ENCODE measurements around the gene ADPRS. TPM values are rescaled to one million over a fixed set of nuclear protein-coding genes. Genes with fewer than 3 reads are reported as not detected.

Gene ADPRS
- total and polyA plus RNA-seq, 9 of the 15 experiments (the other 6 are each of a cell fraction or from before 2014, with no cell fraction given), result 5.9 to 40.0 (median 27.4) TPM

GRCh38 chr1:36070349-36070748 is 18.3 kb upstream of the ADPRS start:
- FAIRE-seq, result no peak
- Histone ChIP-seq H3K9me3 (replicated peaks; ENCODE audit: control insufficient read depth, insufficient read depth, low read depth, low read length) (no peaks in the 10 kb centered on the region), H3K9me1 (ENCODE audit: control insufficient read depth, insufficient read depth, low read length) (no peaks in the 10 kb centered on the region), H3K27me3 (ENCODE audit: control insufficient read depth in 2 of 2, insufficient read depth in 2 of 2, low read length in 2 of 2) (no peaks in the 10 kb centered on the region), H3K4me2 (ENCODE audit: insufficient read depth, low read length) (no peak overlapping the region), H3K79me2 (ENCODE audit: control insufficient read depth, insufficient read depth, low read length) (no peaks in the 10 kb centered on the region), H3K36me3 (ENCODE audit: control insufficient read depth, insufficient read depth, low read length) (no peaks in the 10 kb centered on the region), H3K27ac (ENCODE audit: extremely low read depth, low read depth, low read length) (no peak overlapping the region), H3K9ac (ENCODE audit: insufficient read depth in 1 of 2, low read depth in 2 of 2, low read length in 2 of 2) (no peak overlapping the region), H3K4me3 (no peak overlapping the region), H2AFZ (ENCODE audit: low read depth, low read length) (no peak overlapping the region), H4K20me1 (replicated peaks; ENCODE audit: control insufficient read depth, insufficient read depth, low read length) (no peaks in the 10 kb centered on the region), H3K4me1 (replicated peaks in 1 of 2; ENCODE audit: control insufficient read depth in 2 of 2, insufficient read depth in 2 of 2, low read length in 2 of 2) (no peaks in the 10 kb centered on the region)
- ChIA-PET CTCF (ENCODE audit: low intra/inter-chr PET ratio) (no interaction called here), POLR2A (interaction anchor here (0.6 kb wide), 2 partner anchors 27 to 1599 kb away, joined by 3 to 4 read pairs; no protein-coding TSS in a partner anchor)
- no peak for DNase-seq (ENCODE audit: extremely low read depth in 1 of 4, low spot score in 3 of 4)
- WGBS (ENCODE audit: insufficient coverage, low coverage, missing lambda C conversion rate), result 62% methylated on average over 2 of the region's 2 CpGs
- no peak for ATAC-seq
- in situ Hi-C loops (cut with MboI), result no loop called here
- intact Hi-C loops (cut with micrococcal nuclease), result no loop called here
- no TSS peak for BruUV-seq (replicated peaks)
- TF ChIP-seq ILF3 (IDR thresholded peaks at IDR 0.05; ENCODE audit: borderline replicate concordance) (no peak), ATF7 (IDR thresholded peaks at IDR 0.05) (0 out of 2 replicates have a peak, but pooled peaks have one; percentile 47), KAT7 (CRISPR knock-in tag; IDR thresholded peaks at IDR 0.05; ENCODE audit: borderline replicate concordance) (no peak), U2AF1 (optimal IDR thresholded peaks at IDR 0.05; ENCODE audit: low read depth, low read length) (no peak)
- TF ChIP-seq, protein P1, sequence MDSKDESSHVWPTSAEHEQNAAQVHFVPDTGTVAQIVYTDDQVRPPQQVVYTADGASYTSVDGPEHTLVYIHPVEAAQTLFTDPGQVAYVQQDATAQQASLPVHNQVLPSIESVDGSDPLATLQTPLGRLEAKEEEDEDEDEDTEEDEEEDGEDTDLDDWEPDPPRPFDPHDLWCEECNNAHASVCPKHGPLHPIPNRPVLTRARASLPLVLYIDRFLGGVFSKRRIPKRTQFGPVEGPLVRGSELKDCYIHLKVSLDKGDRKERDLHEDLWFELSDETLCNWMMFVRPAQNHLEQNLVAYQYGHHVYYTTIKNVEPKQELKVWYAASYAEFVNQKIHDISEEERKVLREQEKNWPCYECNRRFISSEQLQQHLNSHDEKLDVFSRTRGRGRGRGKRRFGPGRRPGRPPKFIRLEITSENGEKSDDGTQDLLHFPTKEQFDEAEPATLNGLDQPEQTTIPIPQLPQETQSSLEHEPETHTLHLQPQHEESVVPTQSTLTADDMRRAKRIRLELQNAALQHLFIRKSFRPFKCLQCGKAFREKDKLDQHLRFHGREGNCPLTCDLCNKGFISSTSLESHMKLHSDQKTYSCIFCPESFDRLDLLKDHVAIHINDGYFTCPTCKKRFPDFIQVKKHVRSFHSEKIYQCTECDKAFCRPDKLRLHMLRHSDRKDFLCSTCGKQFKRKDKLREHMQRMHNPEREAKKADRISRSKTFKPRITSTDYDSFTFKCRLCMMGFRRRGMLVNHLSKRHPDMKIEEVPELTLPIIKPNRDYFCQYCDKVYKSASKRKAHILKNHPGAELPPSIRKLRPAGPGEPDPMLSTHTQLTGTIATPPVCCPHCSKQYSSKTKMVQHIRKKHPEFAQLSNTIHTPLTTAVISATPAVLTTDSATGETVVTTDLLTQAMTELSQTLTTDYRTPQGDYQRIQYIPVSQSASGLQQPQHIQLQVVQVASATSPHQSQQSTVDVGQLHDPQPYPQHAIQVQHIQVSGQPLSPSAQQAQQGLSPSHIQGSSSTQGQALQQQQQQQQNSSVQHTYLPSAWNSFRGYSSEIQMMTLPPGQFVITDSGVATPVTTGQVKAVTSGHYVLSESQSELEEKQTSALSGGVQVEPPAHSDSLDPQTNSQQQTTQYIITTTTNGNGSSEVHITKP (IDR thresholded peaks at IDR 0.05; ENCODE audit: partially characterized antibody), result peak; percentile 96
- TF ChIP-seq, protein P2, sequence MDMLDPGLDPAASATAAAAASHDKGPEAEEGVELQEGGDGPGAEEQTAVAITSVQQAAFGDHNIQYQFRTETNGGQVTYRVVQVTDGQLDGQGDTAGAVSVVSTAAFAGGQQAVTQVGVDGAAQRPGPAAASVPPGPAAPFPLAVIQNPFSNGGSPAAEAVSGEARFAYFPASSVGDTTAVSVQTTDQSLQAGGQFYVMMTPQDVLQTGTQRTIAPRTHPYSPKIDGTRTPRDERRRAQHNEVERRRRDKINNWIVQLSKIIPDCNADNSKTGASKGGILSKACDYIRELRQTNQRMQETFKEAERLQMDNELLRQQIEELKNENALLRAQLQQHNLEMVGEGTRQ (CRISPR knock-in tag; IDR thresholded peaks at IDR 0.05), result no peak
